K562 (cell line): ENCODE measurements around the gene DNAJC18. TPM values are rescaled to one million over a fixed set of nuclear protein-coding genes. Genes with fewer than 3 reads are reported as not detected.
A peak's percentile ranks its signal among the peaks of the same experiment; 100 is the strongest.

Experiments used
- ATF7 ChIP-seq: fragments of 450-650 bp; IDR thresholded peaks from 2 replicates; pipeline ENCODE4 v1.7.1; 2014; ENCODE audit warnings: mild to moderate bottlenecking, moderate library complexity
- BACH1 ChIP-seq: fragments of 200-800 bp; sonication (Bioruptor generic); IDR thresholded peaks from 2 replicates; pipeline ENCODE4 v1.6.1; 2016; ENCODE audit warnings: missing genetic modification characterization, missing compliant biosample characterization
- CBFA2T3 ChIP-seq: fragments of 450-650 bp; IDR thresholded peaks from 2 replicates; pipeline ENCODE4 v1.6.1; 2017
- CTBP1 ChIP-seq: fragments of 450-650 bp; IDR thresholded peaks from 2 replicates; pipeline ENCODE4 v1.6.1; 2016; ENCODE audit warnings: borderline replicate concordance
- DLX4 ChIP-seq: fragments of 250-450 bp; sonication (Bioruptor Pico); IDR thresholded peaks from 2 replicates; pipeline ENCODE4 v1.6.1; 2021; ENCODE audit warnings: mild to moderate bottlenecking
- EP300 ChIP-seq: IDR thresholded peaks from 2 replicates; pipeline ENCODE4 v1.6.1; 2012; ENCODE audit warnings: low read length, improper control_type of control experiment
- GABPB1 ChIP-seq: sonication (generic); formaldehyde crosslinking; IDR thresholded peaks from 2 replicates; pipeline ENCODE4 v1.8.0; 2022; ENCODE audit warnings: mild to moderate bottlenecking, missing genetic modification reagents
- GTF2A2 ChIP-seq: IDR thresholded peaks from 2 replicates; pipeline ENCODE4 v1.6.1; 2016; ENCODE audit warnings: mild to moderate bottlenecking, missing genetic modification characterization, missing compliant biosample characterization
- GTF2B ChIP-seq: IDR thresholded peaks from 2 replicates; pipeline ENCODE4 v1.6.1; 2011; ENCODE audit not compliant: insufficient read length; ENCODE audit errors: extremely low read depth
- HDAC6 ChIP-seq: IDR thresholded peaks from 2 replicates; pipeline ENCODE4 v1.6.1; 2012; ENCODE audit warnings: low read depth, mild to moderate bottlenecking, control low read depth, inconsistent platforms, low read length, moderate library complexity
- NBN ChIP-seq: fragments of 450-650 bp; IDR thresholded peaks from 2 replicates; pipeline ENCODE4 v1.6.1; 2016; ENCODE audit warnings: low read depth, mild to moderate bottlenecking
- NELFE ChIP-seq: IDR thresholded peaks from 2 replicates; pipeline ENCODE4 v1.6.1; 2011; ENCODE audit warnings: mild to moderate bottlenecking; ENCODE audit not compliant: insufficient read depth, insufficient read length
- NEUROD1 ChIP-seq: fragments of 150-350 bp; IDR thresholded peaks from 2 replicates; pipeline ENCODE4 v1.6.1; 2014; ENCODE audit warnings: borderline replicate concordance, low read length, low read depth; ENCODE audit not compliant: partially characterized antibody
- NR2F6 ChIP-seq: fragments of 450-650 bp; formaldehyde crosslinking; IDR thresholded peaks from 2 replicates; pipeline ENCODE4 v1.4.0; 2020; ENCODE audit warnings: mild to moderate bottlenecking
- PTTG1 ChIP-seq: fragments of 450-650 bp; IDR thresholded peaks from 2 replicates; pipeline ENCODE4 v1.6.1; 2016; ENCODE audit warnings: low read depth, mild to moderate bottlenecking, missing genetic modification characterization, missing compliant biosample characterization
- TEAD4 ChIP-seq, 2 experiments: sonication (generic) in 1 of 2; formaldehyde crosslinking in 1 of 2; IDR thresholded peaks; 2 replicates each; pipeline versions ENCODE4 v1.6.1 to v1.8.0; 2012 to 2022; ENCODE audit warnings: borderline replicate concordance in 1 of 2, inconsistent platforms in 1 of 2, low read length in 1 of 2, mild to moderate bottlenecking in 1 of 2, missing genetic modification reagents in 1 of 2
- TFE3 ChIP-seq: fragments of 450-650 bp; formaldehyde crosslinking; IDR thresholded peaks from 2 replicates; pipeline ENCODE4 v1.4.0; 2020; ENCODE audit warnings: mild to moderate bottlenecking, mixed read lengths
- ZBED1 ChIP-seq: IDR thresholded peaks from 2 replicates; pipeline ENCODE4 v1.6.1; 2014
- ZBTB1 ChIP-seq: sonication (generic); formaldehyde crosslinking; IDR thresholded peaks from 2 replicates; pipeline ENCODE4 v1.8.1; 2023; ENCODE audit warnings: missing genetic modification reagents, low read depth, mild to moderate bottlenecking, borderline replicate concordance
- ZNF699 ChIP-seq: fragments of 250-450 bp; sonication (Bioruptor Pico); IDR thresholded peaks from 2 replicates; pipeline ENCODE4 v1.8.0; 2021; ENCODE audit warnings: mild to moderate bottlenecking, moderate library complexity; ENCODE audit not compliant: insufficient replicate concordance
- polyA plus RNA-seq, 8 experiments: library from polyadenylated mRNA; depleted of rRNA in 4 of 8; stranded (reverse) in 5 of 8; unstranded in 3 of 8; fragments of >200 nt; fragmentation: Nextera tagmentation in 2 of 8; fragmentation: Illumina TruSeq in 1 of 8; extraction: Ambion mirVana in 2 of 8; extraction: Trizol in 1 of 8; gene quantifications; 2 replicates each; pipeline versions ENCODE4 v1.2.1 to v1.2.3, GENCODE V29; 2011 to 2014; ENCODE audit warnings: inconsistent platforms in 1 of 8, missing spikeins in 1 of 8
- total RNA-seq, 7 experiments: library from RNA; depleted of rRNA in 6 of 7; stranded (reverse); fragments of >200 nt in 6 of 7; fragmentation: Illumina TruSeq in 2 of 7; extraction: Trizol in 2 of 7; gene quantifications; 2 replicates each; pipeline versions ENCODE4 v1.2.1 to v1.2.3, GENCODE V29; 2011 to 2021; ENCODE audit warnings: low replicate concordance in 1 of 7
- TF ChIP-seq, protein P1 (sequence below): fragments of 250-450 bp; sonication (Bioruptor Pico); IDR thresholded peaks from 2 replicates; pipeline ENCODE4 v1.8.0; 2021; ENCODE audit warnings: mild to moderate bottlenecking, moderate library complexity
- TF ChIP-seq, protein P2 (sequence below): sonication (generic); formaldehyde crosslinking; IDR thresholded peaks from 2 replicates; pipeline ENCODE4 v1.5.0; 2020; ENCODE audit warnings: missing genetic modification reagents

The DNAJC18 gene
- total and polyA plus RNA-seq, 9 of the 15 experiments (the other 6 are each of a cell fraction or from before 2014, with no cell fraction given) = 1.5 to 13.3 (median 7.5) TPM

- TF ChIP-seq GTF2B = no peak
- no peak for TF ChIP-seq DLX4 (CRISPR knock-in tag)
- TF ChIP-seq, protein P1, sequence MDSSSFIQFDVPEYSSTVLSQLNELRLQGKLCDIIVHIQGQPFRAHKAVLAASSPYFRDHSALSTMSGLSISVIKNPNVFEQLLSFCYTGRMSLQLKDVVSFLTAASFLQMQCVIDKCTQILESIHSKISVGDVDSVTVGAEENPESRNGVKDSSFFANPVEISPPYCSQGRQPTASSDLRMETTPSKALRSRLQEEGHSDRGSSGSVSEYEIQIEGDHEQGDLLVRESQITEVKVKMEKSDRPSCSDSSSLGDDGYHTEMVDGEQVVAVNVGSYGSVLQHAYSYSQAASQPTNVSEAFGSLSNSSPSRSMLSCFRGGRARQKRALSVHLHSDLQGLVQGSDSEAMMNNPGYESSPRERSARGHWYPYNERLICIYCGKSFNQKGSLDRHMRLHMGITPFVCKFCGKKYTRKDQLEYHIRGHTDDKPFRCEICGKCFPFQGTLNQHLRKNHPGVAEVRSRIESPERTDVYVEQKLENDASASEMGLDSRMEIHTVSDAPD = no peak
- peak; percentile 81 for TF ChIP-seq NBN
- peak; percentile 43 for TF ChIP-seq NEUROD1
- TF ChIP-seq CBFA2T3 = peak; percentile 79
- 0 out of 2 replicates have a peak, but pooled peaks have one; percentile 15 for TF ChIP-seq GABPB1 (CRISPR knock-in tag)
- TF ChIP-seq ZNF699 (CRISPR knock-in tag) = no peak
- 0 out of 2 replicates have a peak, but pooled peaks have one; percentile 32 for TF ChIP-seq ZBED1
- no peak for TF ChIP-seq GTF2A2 (tag)
- no peak for TF ChIP-seq HDAC6
- TF ChIP-seq, protein P2, sequence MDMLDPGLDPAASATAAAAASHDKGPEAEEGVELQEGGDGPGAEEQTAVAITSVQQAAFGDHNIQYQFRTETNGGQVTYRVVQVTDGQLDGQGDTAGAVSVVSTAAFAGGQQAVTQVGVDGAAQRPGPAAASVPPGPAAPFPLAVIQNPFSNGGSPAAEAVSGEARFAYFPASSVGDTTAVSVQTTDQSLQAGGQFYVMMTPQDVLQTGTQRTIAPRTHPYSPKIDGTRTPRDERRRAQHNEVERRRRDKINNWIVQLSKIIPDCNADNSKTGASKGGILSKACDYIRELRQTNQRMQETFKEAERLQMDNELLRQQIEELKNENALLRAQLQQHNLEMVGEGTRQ (CRISPR knock-in tag) = no peak
- TF ChIP-seq TEAD4 (IDR thresholded peaks at IDR 0.05; ENCODE audit: low read length) = peak; percentile 64
- no peak for TF ChIP-seq TEAD4 (CRISPR knock-in tag; IDR thresholded peaks at IDR 0.05; ENCODE audit: borderline replicate concordance)
- TF ChIP-seq ZBTB1 (CRISPR knock-in tag) = no peak
- no peak for TF ChIP-seq TFE3
- TF ChIP-seq BACH1 (tag) = peak; percentile 18; the same call in 1 of the 2 replicates
- TF ChIP-seq NELFE = no peak
- TF ChIP-seq NR2F6 (CRISPR knock-in tag) = no peak
- TF ChIP-seq ATF7 = peak; percentile 89
- peak; percentile 98 for TF ChIP-seq EP300
- peak; percentile 75; the same call in 1 of the 2 replicates for TF ChIP-seq CTBP1
- TF ChIP-seq PTTG1 (tag) = no peak
Observed at GRCh38 chr5:139474890-139475791, 35.8 kb upstream of the DNAJC18 start (continued).
